22Rv1 (cell line): ENCODE results near the gene ATXN1.

ENCODE experiments used
- CTCF ChIP-seq: fragments of 450-650 bp; IDR thresholded peaks from 2 replicates; pipeline ENCODE4 v1.5.1; 2017; ENCODE audit warnings: mild to moderate bottlenecking
- ZFX ChIP-seq: fragments of 450-650 bp; IDR thresholded peaks from 2 replicates; pipeline ENCODE4 v1.6.1; 2017; ENCODE audit warnings: antibody characterized with exemption, borderline replicate concordance

- TF ChIP-seq CTCF, result no peak
- no peak for TF ChIP-seq ZFX
Measured at GRCh38 chr6:16346831-16347230, 414.4 kb downstream of the ATXN1 start.
